ENCODE results near the gene TMEM150C.

Gene TMEM150C

GRCh38 chr4:82469791-82470345 lies 91.9 kb downstream of the TMEM150C start:
- DNase-seq = no peak

GRCh38 chr4:82467471-82467870 lies 94.3 kb downstream of the TMEM150C start:
- DNase-seq = no peak

GRCh38 chr4:82463221-82463620 lies 98.6 kb downstream of the TMEM150C start:
- no peak for DNase-seq

GRCh38 chr4:82462415-82462831 lies 99.4 kb downstream of the TMEM150C start:
- peak; percentile 69 to 86 (median 80) for DNase-seq

GRCh38 chr4:82461710-82462109 lies 100.1 kb downstream of the TMEM150C start:
- DNase-seq = no peak

- DNase-seq = no peak
These were observed 103.1 kb downstream of the TMEM150C start for GRCh38 chr4:82458729-82459128.

- no peak for DNase-seq
These were observed 104.5 kb downstream of the TMEM150C start for GRCh38 chr4:82457266-82457665.

GRCh38 chr4:82452026-82452425 lies 109.8 kb downstream of the TMEM150C start:
- no peak for DNase-seq

- DNase-seq = no peak
These were observed 110.6 kb downstream of the TMEM150C start for GRCh38 chr4:82450966-82451755.

GRCh38 chr4:82447886-82448285 lies 113.9 kb downstream of the TMEM150C start:
- DNase-seq = no peak

- DNase-seq = no peak
These were observed 122.7 kb downstream of the TMEM150C start for GRCh38 chr4:82439088-82439487.

GRCh38 chr4:82437285-82438005 lies 124.3 kb downstream of the TMEM150C start:
- DNase-seq = no peak

GRCh38 chr4:82436780-82437179 lies 125.0 kb downstream of the TMEM150C start:
- no peak for DNase-seq

- DNase-seq = no peak
These were observed 125.7 kb downstream of the TMEM150C start for GRCh38 chr4:82436130-82436529.

GRCh38 chr4:82434949-82435348 lies 126.8 kb downstream of the TMEM150C start:
- DNase-seq = no peak

GRCh38 chr4:82433791-82434190 lies 128.0 kb downstream of the TMEM150C start:
- DNase-seq = no peak
